NK-92 (cell line): ENCODE measurements around the gene CTRB2.

Experiments used
- DNase-seq: peaks from one replicate; lab custom pipeline; 2025; ENCODE audit not compliant: unreplicated experiment; lab: John Stamatoyannopoulos, UW

The CTRB2 gene

DNA sequence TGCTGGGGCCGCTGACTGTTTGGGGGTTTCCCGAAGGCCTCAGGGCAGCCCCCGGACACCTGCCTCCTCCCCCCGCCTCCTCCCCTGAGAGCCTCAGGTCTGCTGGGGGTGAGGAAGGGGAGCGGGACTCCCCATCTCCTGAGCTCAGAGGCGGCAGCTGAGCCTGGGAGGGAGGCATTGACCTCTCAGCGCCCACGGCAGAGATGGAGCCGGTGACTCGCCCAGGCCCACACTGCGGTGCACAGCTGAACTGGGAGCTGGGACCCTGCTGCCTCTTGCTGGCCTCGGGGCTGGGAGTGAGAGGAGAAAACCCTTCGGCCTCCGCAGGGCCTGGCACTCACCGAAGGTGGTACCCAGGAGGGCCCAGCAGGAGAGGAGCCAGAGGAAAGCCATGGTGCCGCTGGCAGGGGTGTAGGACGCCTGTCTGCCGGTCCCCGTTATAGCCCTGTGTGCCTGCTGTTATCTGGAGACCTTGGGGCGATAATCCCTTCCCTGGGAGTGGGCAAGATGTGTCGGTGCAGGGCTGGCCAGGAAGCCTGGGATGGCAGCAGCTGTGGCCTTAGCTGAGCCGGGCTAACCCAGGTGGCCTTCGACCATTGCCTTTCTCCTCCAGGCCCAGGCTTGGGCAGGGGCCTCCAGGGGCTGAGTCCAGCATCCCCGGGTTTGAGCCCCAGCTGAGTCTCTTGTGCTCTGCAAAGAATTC lies at the start of gene CTRB2:
Gene CTRB2 (minus strand): TSS at position 413 of the 703 bp plus-strand sequence. CDS start 20 bp downstream, at position 393.
- DNase-seq, result no peak

GRCh38 chr16:75256059-75256571 lies 49.2 kb upstream of the CTRB2 start:
- no peak for DNase-seq

- no peak for DNase-seq
Observed at GRCh38 chr16:75254359-75254837, 47.4 kb upstream of the CTRB2 start.

- no peak for DNase-seq
Observed at GRCh38 chr16:75252946-75253911, 46.3 kb upstream of the CTRB2 start.

DNA sequence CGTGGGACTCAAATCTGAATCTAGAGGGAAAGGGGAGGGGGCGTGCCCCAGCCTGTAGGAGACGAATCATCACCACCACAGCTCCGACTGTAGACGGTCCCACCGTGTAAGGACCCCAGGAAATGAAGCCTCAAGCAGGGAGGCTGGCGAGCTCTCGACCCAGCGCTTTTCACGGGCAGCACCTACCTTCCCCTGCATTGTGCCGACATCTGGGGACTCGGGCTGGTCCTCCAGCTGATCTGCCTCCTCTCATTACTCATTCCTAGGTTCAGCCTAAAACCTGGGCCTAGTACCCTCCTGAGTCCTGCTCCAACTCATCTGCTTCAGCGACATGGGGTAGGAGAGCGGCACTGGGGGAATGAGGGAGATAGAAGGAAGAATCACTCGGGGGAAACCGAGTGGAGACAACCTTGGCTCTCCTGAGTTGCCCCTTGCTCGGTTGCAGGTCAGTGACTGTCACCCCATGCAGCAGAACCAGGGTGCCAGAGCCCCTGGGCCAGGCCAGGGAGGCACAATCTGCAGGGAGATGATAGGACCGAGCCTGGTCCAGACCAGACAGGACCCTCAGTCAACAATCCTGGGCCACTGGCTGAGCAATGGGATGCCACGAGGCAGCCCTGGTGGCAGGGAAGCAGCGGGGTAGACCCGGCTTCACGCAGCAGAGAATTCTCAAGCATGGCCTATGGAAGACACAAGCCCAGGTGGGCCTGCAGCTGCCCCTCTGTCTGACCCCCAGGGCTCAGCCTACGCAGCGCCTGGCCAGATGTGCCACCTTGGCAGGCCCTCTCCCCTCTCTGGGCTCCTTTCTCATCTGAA lies 45.3 kb upstream of the CTRB2 start:
- no peak for DNase-seq

GRCh38 chr16:75251280-75252048 lies 44.5 kb upstream of the CTRB2 start, which contains the start of gene BCAR1:
Gene BCAR1, minus strand, starts transcription at chr16:75251624. Its CDS starts 142 bp downstream, at chr16:75251482.
- no peak for DNase-seq

DNA sequence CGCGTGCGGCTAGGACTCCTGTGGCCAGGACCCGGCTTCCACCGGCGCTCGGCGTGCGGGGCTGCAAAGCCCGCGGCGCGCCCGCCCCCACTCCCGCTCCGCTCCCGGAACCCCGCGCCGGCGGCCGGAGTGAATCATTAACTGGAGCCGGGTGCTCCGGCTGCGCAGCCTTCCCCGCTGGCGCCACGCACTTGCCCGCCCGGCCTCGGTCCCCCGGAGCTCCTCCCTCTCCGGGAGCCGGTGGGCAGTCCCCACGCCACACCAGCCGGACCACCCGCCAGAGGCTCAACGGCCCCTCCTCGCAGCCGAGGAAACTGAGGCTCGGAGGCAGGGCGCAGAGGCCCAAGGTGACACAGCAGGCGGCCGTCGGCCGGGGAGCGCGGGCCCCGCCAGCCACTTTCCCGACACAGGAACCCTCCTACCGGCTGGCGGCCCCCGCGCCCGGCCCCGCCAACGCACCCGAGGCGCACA lies 43.9 kb upstream of the CTRB2 start:
- no peak for DNase-seq

- DNase-seq, result no peak
Observed at GRCh38 chr16:75250089-75250808, 43.3 kb upstream of the CTRB2 start.

DNA sequence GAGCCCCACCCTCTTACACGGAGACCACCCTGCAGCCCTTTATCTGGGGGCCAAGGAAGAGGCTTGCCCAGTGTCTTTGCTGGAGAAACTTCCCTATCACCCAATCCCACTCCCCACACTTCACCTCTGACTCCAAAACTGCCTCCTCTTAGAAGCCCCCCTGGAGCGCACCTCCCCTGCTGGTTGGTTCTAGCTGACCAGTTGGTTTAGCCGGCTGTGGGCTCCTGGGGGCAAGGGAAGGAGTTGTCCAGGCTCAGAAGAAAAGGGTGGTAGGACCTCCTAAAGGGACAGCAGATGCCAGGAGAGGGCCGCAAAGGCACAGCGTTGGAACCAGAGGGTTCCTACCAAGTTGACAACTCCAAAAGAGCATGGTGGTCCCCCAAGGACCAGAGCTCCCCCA lies 42.5 kb upstream of the CTRB2 start:
- no peak for DNase-seq

GRCh38 chr16:75248536-75249380 lies 41.8 kb upstream of the CTRB2 start:
- no peak for DNase-seq

GRCh38 chr16:75248142-75248535 lies 41.2 kb upstream of the CTRB2 start:
- DNase-seq, result no peak

- DNase-seq, result no peak
Observed at GRCh38 chr16:75247249-75247648, 40.3 kb upstream of the CTRB2 start.

DNA sequence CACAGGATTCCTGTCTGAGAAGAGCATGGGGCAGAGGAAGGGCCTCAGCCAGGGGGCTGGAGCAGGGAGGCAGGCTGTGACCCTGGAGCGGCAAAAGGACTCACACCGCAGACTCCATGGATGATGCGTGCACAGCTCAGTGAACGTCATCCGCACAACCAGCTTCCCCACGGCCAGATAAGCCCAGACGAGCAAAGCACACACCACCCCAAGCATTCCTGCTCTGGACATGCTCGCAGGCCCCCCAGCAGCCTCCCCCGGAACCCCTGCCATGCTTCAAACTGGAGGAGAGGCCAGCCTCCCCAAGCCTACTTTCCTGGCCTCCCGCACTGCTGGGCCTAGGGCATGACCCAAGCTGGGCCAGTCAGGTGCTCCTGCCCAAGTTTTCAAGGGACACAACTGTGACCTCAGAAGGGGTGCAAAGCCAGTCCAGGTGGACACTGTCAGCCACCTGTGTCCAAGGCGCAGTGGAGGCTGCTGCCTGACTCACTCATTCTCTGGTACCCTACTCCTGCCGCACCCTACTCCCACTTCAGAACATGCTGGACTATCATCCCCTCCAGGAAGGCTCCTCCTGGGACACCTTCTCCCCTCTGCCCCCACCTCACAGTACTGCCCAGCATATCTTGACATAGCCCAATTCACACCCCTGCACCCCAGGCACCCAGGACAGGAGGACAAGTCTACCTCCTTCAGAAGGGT lies 39.7 kb upstream of the CTRB2 start:
- DNase-seq, result no peak

- DNase-seq, result no peak
Observed at GRCh38 chr16:75244844-75245758, 38.1 kb upstream of the CTRB2 start.

DNA sequence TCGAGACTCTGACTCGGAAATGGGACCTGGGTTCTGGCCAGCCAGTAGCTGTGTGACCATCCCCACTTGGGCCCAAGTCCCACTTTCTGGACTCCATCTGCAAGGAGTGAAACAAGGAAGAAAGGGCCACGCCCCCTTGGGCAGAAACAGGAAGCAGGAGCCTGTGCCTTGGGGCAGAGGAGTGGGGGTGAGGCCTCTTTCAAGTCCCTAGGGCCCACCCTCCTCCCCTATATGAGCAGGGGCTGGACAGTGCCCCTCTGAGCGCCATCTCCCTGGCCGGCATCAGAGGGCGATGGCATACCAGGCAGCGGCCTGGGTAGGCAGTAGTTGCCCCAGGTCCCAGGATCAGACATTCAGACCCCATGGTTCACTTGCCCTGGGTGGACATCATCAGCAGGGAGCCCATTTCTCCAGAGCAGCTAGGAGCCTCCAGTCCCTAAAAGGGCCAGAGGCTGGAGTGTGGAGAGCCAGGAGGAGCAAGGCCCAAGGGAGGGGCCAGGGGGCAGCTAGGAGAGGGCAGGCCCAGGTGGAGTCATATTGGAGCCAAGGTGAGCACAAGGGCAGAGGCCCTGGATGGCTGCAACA lies 37.4 kb upstream of the CTRB2 start:
- no peak for DNase-seq

- DNase-seq, result no peak
Observed at GRCh38 chr16:75243667-75244224, 36.8 kb upstream of the CTRB2 start.
